Colonic mucosa (tissue), 4 donors: ENCODE results near the gene DDIAS. TPM values are rescaled to one million over a fixed set of nuclear protein-coding genes. Genes with fewer than 3 reads are reported as not detected.

Experiments used
- DNase-seq: peaks from one replicate; pipeline ENCODE4 v3.0.0-alpha.2; 2020
- H3K27ac ChIP-seq: fragments of 200-600 bp; one replicate; pipeline ENCODE4 v1.8.0; 2021
- H3K27me3 ChIP-seq: fragments of 200-600 bp; one replicate; pipeline ENCODE4 v1.8.0; 2021
- H3K36me3 ChIP-seq: fragments of 200-600 bp; one replicate; pipeline ENCODE4 v1.8.0; 2021
- H3K4me1 ChIP-seq: fragments of 200-600 bp; one replicate; pipeline ENCODE4 v1.8.0; 2021; ENCODE audit warnings: mild to moderate bottlenecking
- H3K4me3 ChIP-seq: fragments of 200-600 bp; one replicate; pipeline ENCODE4 v1.8.0; 2021
- H3K9ac ChIP-seq, 2 donors: one replicate each; pipeline ENCODE4 v1.7.0; 2013; ENCODE audit warnings: control low read depth in 2 of 2, low read depth in 2 of 2, low read length in 2 of 2
- H3K9me3 ChIP-seq: fragments of 200-600 bp; one replicate; pipeline ENCODE4 v1.8.0; 2021
- CTCF ChIP-seq: fragments of 200-600 bp; IDR thresholded peaks from one replicate; pipeline ENCODE4 v1.8.0; 2022; ENCODE audit warnings: antibody characterized with exemption, mild to moderate bottlenecking
- intact Hi-C: fragments of 100-400 bp; cut with DNase I; formaldehyde crosslinking; loops from one replicate; pipeline ENCODE4 v1.14.1; 2022
- total RNA-seq, 2 donors: library from RNA; stranded (reverse); fragmentation: NEBNext Ultra II Directional in 1 of 2; extraction: Animal tissue kit (Norgen Biotek cat#: 25700) in 1 of 2; gene quantifications; one replicate each; pipeline ENCODE4 v1.2.1, GENCODE V29; 2021
- donor health status: healthy.
- donor health status: DM: no; HTN: no; CAD: no.
- donor health status: DM: no; HTN: no; CAD: no.

DDIAS gene
- total RNA-seq, 2 donors from 2014 or later: 2.5 to 7.8 TPM

GRCh38 chr11:82978422-82979099 lies 77.0 kb downstream of the DDIAS start:
- DNase-seq: no peak
- Histone ChIP-seq H3K27ac (no peak overlapping the region), H3K9me3 (no peaks in the 10 kb centered on the region), H3K4me1 (no peaks in the 10 kb centered on the region), H3K4me3 (no peak overlapping the region), H3K9ac (no peak overlapping the region), H3K36me3 (no peaks in the 10 kb centered on the region), H3K27me3 (no peaks in the 10 kb centered on the region)
- TF ChIP-seq CTCF: no peak
- intact Hi-C loops: no loop called here

DNA sequence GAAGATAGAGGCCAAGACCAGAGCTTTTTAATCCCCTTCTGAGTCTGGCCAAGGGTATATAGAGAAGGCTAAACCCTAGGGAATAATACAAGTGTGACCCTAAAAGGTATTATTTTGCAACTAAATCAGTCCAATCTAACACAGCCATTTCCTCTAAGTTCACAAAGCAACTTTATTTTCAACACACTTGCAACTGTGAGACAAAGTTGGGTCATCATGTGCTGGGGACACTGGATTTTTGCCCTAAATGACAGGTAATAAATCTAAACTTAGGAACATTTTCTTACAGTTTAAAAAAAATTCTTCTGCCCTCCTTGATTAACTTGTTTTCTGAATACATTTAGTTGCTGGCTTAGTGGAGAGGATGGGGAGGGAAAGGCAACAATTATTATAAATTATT lies 78.3 kb downstream of the DDIAS start:
- Histone ChIP-seq H3K27ac (no peak overlapping the region), H3K9ac (no peak overlapping the region), H3K4me3 (no peak overlapping the region), H3K36me3 (no peaks in the 10 kb centered on the region), H3K4me1 (no peaks in the 10 kb centered on the region), H3K27me3 (no peaks in the 10 kb centered on the region), H3K9me3 (no peaks in the 10 kb centered on the region)
- no peak for TF ChIP-seq CTCF
- no peak for DNase-seq
- intact Hi-C loops: no loop called here

- Histone ChIP-seq H3K9ac (no peak overlapping the region), H3K4me1 (no peaks in the 10 kb centered on the region), H3K9me3 (no peaks in the 10 kb centered on the region), H3K36me3 (no peaks in the 10 kb centered on the region), H3K27me3 (no peaks in the 10 kb centered on the region), H3K27ac (no peak overlapping the region), H3K4me3 (no peak overlapping the region)
- no peak for DNase-seq
- no peak for TF ChIP-seq CTCF
- intact Hi-C loops: no loop called here
These were observed 78.8 kb downstream of the DDIAS start for GRCh38 chr11:82980292-82980691.

- Histone ChIP-seq H3K9ac (no peak overlapping the region), H3K27ac (no peak overlapping the region), H3K27me3 (no peaks in the 10 kb centered on the region), H3K36me3 (no peaks in the 10 kb centered on the region), H3K4me3 (no peak overlapping the region), H3K4me1 (no peaks in the 10 kb centered on the region), H3K9me3 (no peaks in the 10 kb centered on the region)
- no peak for TF ChIP-seq CTCF
- intact Hi-C loops: no loop called here
- DNase-seq: no peak
These were observed 79.4 kb downstream of the DDIAS start for GRCh38 chr11:82980947-82981346.

DNA sequence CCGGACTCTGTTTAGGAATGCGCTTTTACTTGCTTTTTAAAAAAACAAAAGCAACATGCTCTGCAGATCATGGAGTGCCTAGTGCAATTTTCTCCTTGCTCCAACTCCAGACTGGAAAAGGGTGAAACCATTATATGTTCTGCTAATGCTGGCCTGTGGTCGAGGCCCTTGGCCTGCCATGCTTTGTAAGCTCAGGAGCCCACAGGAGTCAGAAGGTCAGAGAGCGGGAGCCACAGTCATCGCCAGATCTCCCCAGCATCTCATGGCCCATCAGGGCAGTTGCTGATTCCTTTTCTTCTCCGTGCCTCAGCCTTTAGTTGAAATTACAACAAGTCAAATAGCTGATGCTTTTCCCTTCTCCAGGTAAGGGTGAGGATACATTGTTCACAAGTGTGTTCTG lies 80.3 kb downstream of the DDIAS start:
- Histone ChIP-seq H3K4me3 (no peak overlapping the region), H3K36me3 (no peaks in the 10 kb centered on the region), H3K9ac (no peak overlapping the region), H3K9me3 (no peaks in the 10 kb centered on the region), H3K27ac (no peak overlapping the region), H3K4me1 (no peaks in the 10 kb centered on the region), H3K27me3 (no peaks in the 10 kb centered on the region)
- no peak for DNase-seq
- no peak for TF ChIP-seq CTCF
- intact Hi-C loops: no loop called here

Other genes starting within 250 kb of the DDIAS start
- under 1 TPM; 0.12 to 0.32 TPM for gene FAM181B, start 167.9 kb upstream of the DDIAS start, total RNA-seq
- 10 to 100 TPM; 24.9 to 41.3 TPM for gene PRCP, start 1.3 kb upstream of the DDIAS start, total RNA-seq
- 10 to 100 TPM in 1 of 2 donors, 1 to 10 TPM in 1; 6.3 to 16.9 TPM for gene RAB30, start 170.2 kb downstream of the DDIAS start, total RNA-seq